ENCODE measurements around the gene FOXS1.
"Not testable (repeated sequence)": the region's sequence is repeated elsewhere in the genome, so short reads cannot be mapped to it uniquely, and the experiment has no call there.

DNA sequence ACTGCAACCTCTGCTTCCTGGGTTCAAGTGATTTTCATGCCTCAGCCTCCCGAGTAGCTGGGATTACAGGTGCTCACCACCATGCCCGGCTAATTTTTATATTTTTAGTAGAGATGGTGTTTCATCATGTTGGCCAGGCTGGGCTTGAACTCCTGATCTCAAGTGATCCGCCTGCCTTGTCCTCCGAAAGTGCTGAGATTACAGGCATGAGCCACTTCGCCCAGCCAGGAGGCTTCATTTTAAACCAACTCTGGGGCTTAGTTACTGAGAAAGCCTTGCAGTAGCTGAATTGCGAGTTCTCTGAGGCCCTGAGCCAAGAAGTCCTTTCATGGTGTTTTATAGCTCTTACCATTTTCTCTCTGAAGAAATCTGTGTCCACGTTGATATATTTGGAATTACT is 31.3 kb downstream of the FOXS1 start:
- TF ChIP-seq, protein P1, sequence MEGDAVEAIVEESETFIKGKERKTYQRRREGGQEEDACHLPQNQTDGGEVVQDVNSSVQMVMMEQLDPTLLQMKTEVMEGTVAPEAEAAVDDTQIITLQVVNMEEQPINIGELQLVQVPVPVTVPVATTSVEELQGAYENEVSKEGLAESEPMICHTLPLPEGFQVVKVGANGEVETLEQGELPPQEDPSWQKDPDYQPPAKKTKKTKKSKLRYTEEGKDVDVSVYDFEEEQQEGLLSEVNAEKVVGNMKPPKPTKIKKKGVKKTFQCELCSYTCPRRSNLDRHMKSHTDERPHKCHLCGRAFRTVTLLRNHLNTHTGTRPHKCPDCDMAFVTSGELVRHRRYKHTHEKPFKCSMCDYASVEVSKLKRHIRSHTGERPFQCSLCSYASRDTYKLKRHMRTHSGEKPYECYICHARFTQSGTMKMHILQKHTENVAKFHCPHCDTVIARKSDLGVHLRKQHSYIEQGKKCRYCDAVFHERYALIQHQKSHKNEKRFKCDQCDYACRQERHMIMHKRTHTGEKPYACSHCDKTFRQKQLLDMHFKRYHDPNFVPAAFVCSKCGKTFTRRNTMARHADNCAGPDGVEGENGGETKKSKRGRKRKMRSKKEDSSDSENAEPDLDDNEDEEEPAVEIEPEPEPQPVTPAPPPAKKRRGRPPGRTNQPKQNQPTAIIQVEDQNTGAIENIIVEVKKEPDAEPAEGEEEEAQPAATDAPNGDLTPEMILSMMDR (IDR thresholded peaks at IDR 0.05) = not testable (repeated sequence)
- TF ChIP-seq POLR2A (IDR thresholded peaks at IDR 0.05) = not testable (repeated sequence)

Measured in esophagus squamous epithelium (tissue), 4 donors.